CD4-positive, alpha-beta T cell treated with Interleukin-4 for 1 hour (primary cell): ENCODE data around the gene RHO.
"Not testable (repeated sequence)": the region's sequence is repeated elsewhere in the genome, so short reads cannot be mapped to it uniquely, and the experiment has no call there.

ENCODE experiments used
- DNase-seq, 2 donors: peaks; one replicate each; pipeline ENCODE4 v3.0.0-alpha.2; 2020 to 2022

Gene RHO

GRCh38 chr3:129528589-129529100 is at the start of gene RHO:
RHO (plus strand) TSS chr3:129528639; CDS start chr3:129528734, 95 bp downstream.
- no peak for DNase-seq

GRCh38 chr3:129481225-129481765 is 47.1 kb upstream of the RHO start:
- not testable (repeated sequence) for DNase-seq

GRCh38 chr3:129481766-129482332 is 46.6 kb upstream of the RHO start:
- DNase-seq, result peak; percentile 77 to 79

GRCh38 chr3:129482721-129483120 is 45.7 kb upstream of the RHO start:
- no peak for DNase-seq

GRCh38 chr3:129483870-129484269 is 44.6 kb upstream of the RHO start:
- no peak for DNase-seq

GRCh38 chr3:129485146-129485545 is 43.3 kb upstream of the RHO start:
- not testable (repeated sequence) for DNase-seq

GRCh38 chr3:129485721-129486663 is 42.4 kb upstream of the RHO start:
- no peak for DNase-seq

GRCh38 chr3:129486664-129487035 is 41.8 kb upstream of the RHO start:
- no peak for DNase-seq

GRCh38 chr3:129487183-129487867 is 41.1 kb upstream of the RHO start:
- DNase-seq, result no peak

GRCh38 chr3:129487868-129488335 is 40.5 kb upstream of the RHO start:
- DNase-seq, result not testable (repeated sequence)

- DNase-seq, result not testable (repeated sequence)
These were observed 39.2 kb upstream of the RHO start for GRCh38 chr3:129489258-129489657.

GRCh38 chr3:129490273-129490675 is 38.2 kb upstream of the RHO start:
- DNase-seq, result peak; percentile 68 to 81

- DNase-seq, result not testable (repeated sequence)
These were observed 37.4 kb upstream of the RHO start for GRCh38 chr3:129491077-129491476.

GRCh38 chr3:129491794-129492193 is 36.6 kb upstream of the RHO start:
- DNase-seq, result peak in 1 of 2 donors; percentile 19

GRCh38 chr3:129492691-129493090 is 35.7 kb upstream of the RHO start:
- DNase-seq, result no peak

- DNase-seq, result no peak
These were observed 35.2 kb upstream of the RHO start for GRCh38 chr3:129493206-129493605.

- not testable (repeated sequence) for DNase-seq
These were observed 33.9 kb upstream of the RHO start for GRCh38 chr3:129494499-129494898.

- not testable (repeated sequence) for DNase-seq
These were observed 33.3 kb upstream of the RHO start for GRCh38 chr3:129495006-129495639.

- DNase-seq, result not testable (repeated sequence)
These were observed 30.6 kb upstream of the RHO start for GRCh38 chr3:129497876-129498275.

- not testable (repeated sequence) for DNase-seq
These were observed 29.6 kb upstream of the RHO start for GRCh38 chr3:129498603-129499488.
